ENCODE results near the gene GDI1.

GRCh38 chrX:154473683-154474082 lies 36.7 kb downstream of the GDI1 start:
- TF ChIP-seq CTCF (conservative IDR thresholded peaks at IDR 0.05; ENCODE audit: low read depth, low read length): no peak
- TF ChIP-seq EZH2 (IDR thresholded peaks at IDR 0.05; ENCODE audit: low read length, unreplicated experiment): no peak

Measured in PC-3 (cell line).